DND-41 (cell line): ENCODE results near the gene SLTM.
"Not testable (repeated sequence)": the region's sequence is repeated elsewhere in the genome, so short reads cannot be mapped to it uniquely, and the experiment has no call there.

ENCODE experiments used
- ATAC-seq: fragments of 200-7000 bp; cut with Tn5 transposase; 3 replicates; pipeline ENCODE4 v1.9.1; 2021; ENCODE audit warnings: low read depth; ENCODE audit not compliant: insufficient read depth
- DNase-seq: peaks from one replicate; pipeline ENCODE4 v3.0.0-alpha.2; 2020
- H2AFZ ChIP-seq: 2 replicates; pipeline ENCODE4 v1.6.0; 2012; ENCODE audit warnings: low read depth, low read length
- H3K27ac ChIP-seq: 2 replicates; pipeline ENCODE4 v1.5.1; 2012; ENCODE audit warnings: low read length, inconsistent platforms
- H3K27me3 ChIP-seq: fragments of 200-600 bp; sonication (generic); 2 replicates; pipeline ENCODE4 v1.6.0; 2012; ENCODE audit warnings: low read length, mild to moderate bottlenecking, inconsistent platforms; ENCODE audit not compliant: insufficient read depth, poor library complexity
- H3K36me3 ChIP-seq: 2 replicates; pipeline ENCODE4 v1.5.1; 2012; ENCODE audit warnings: low read length, inconsistent platforms; ENCODE audit not compliant: insufficient read depth
- H3K4me1 ChIP-seq: 2 replicates; pipeline ENCODE4 v1.5.1; 2012; ENCODE audit warnings: mild to moderate bottlenecking, low read length; ENCODE audit not compliant: insufficient read depth
- H3K4me2 ChIP-seq: 2 replicates; pipeline ENCODE4 v1.6.0; 2012; ENCODE audit warnings: mild to moderate bottlenecking, moderate library complexity, low read length, inconsistent platforms; ENCODE audit not compliant: insufficient read depth
- H3K4me3 ChIP-seq, 2 experiments: fragments of 200-600 bp in 1 of 2; shearing (Covaris generic) in 1 of 2; 2 replicates each; pipeline ENCODE4 v1.5.1; 2012 to 2016; ENCODE audit warnings: inconsistent platforms in 2 of 2, low read length in 2 of 2, mild to moderate bottlenecking in 2 of 2, low read depth in 1 of 2, moderate library complexity in 1 of 2
- H3K79me2 ChIP-seq: 2 replicates; pipeline ENCODE4 v1.6.0; 2012; ENCODE audit warnings: low read length, inconsistent platforms; ENCODE audit not compliant: insufficient read depth
- H3K9ac ChIP-seq: 2 replicates; pipeline ENCODE4 v1.6.0; 2012; ENCODE audit warnings: low read depth, mild to moderate bottlenecking, inconsistent platforms, low read length, moderate library complexity
- H3K9me3 ChIP-seq: 2 replicates; pipeline ENCODE4 v1.5.1; 2012; ENCODE audit warnings: low read length, moderate library complexity, mild to moderate bottlenecking, inconsistent platforms; ENCODE audit not compliant: insufficient read depth, severe bottlenecking
- H4K20me1 ChIP-seq: 2 replicates; pipeline ENCODE4 v1.6.0; 2012; ENCODE audit warnings: low read length; ENCODE audit not compliant: insufficient read depth
- CTCF ChIP-seq: IDR thresholded peaks from 2 replicates; pipeline ENCODE4 v1.5.1; 2012; ENCODE audit warnings: borderline replicate concordance, low read length, moderate library complexity, mild to moderate bottlenecking; ENCODE audit not compliant: poor library complexity, severe bottlenecking; ENCODE audit errors: extremely low read depth
- EZH2 ChIP-seq: IDR thresholded peaks from 3 replicates; pipeline ENCODE4 v1.6.1; 2012; ENCODE audit warnings: borderline replicate concordance, low read depth, mild to moderate bottlenecking, moderate library complexity, low read length, inconsistent platforms; ENCODE audit not compliant: severe bottlenecking

The SLTM gene

GRCh38 chr15:58923284-58923683, 10.2 kb downstream of the SLTM start:
- no peak overlapping the region for H3K9ac ChIP-seq
- no peaks in the 10 kb centered on the region for H3K9me3 ChIP-seq
- TF ChIP-seq CTCF (no peak), EZH2 (no peak)
- no peak overlapping the region for H3K27ac ChIP-seq
- DNase-seq (no peak), ATAC-seq (no peak)
- H3K36me3 ChIP-seq, result peaks cover 68% of the 10 kb centered on the region
- H2AFZ ChIP-seq, result no peak overlapping the region
- no peaks in the 10 kb centered on the region for H3K27me3 ChIP-seq
- no peak overlapping the region for H3K4me3 ChIP-seq
- H3K4me1 ChIP-seq, result peaks cover 2% of the 10 kb centered on the region; the same call in 1 of the 2 replicates
- peaks cover 33% of the 10 kb centered on the region; the same call in 1 of the 2 replicates for H4K20me1 ChIP-seq
- H3K79me2 ChIP-seq, result peaks cover 96% of the 10 kb centered on the region
- H3K4me2 ChIP-seq, result no peak overlapping the region

- Histone ChIP-seq H2AFZ (no peak overlapping the region), H3K4me3 (no peak overlapping the region), H3K36me3 (peaks cover 57% of the 10 kb centered on the region), H3K79me2 (peaks cover 96% of the 10 kb centered on the region), H3K27me3 (no peaks in the 10 kb centered on the region), H3K4me2 (no peak overlapping the region), H3K27ac (no peak overlapping the region), H4K20me1 (peaks cover 33% of the 10 kb centered on the region; the same call in 1 of the 2 replicates), H3K9me3 (no peaks in the 10 kb centered on the region), H3K9ac (no peak overlapping the region), H3K4me1 (peaks cover 2% of the 10 kb centered on the region; the same call in 1 of the 2 replicates)
- TF ChIP-seq EZH2 (no peak), CTCF (no peak)
- DNase-seq, result no peak
- no peak for ATAC-seq
Measured at GRCh38 chr15:58921267-58921790, 12.2 kb downstream of the SLTM start.

GRCh38 chr15:58920447-58920846, 13.0 kb downstream of the SLTM start:
- peaks cover 94% of the 10 kb centered on the region for H3K79me2 ChIP-seq

GRCh38 chr15:58919232-58919631, 14.2 kb downstream of the SLTM start:
- H3K9ac ChIP-seq, result no peak overlapping the region
- H3K4me2 ChIP-seq, result no peak overlapping the region
- H3K79me2 ChIP-seq, result peaks cover 92% of the 10 kb centered on the region
- no peak overlapping the region for H3K27ac ChIP-seq
- no peaks in the 10 kb centered on the region for H3K4me1 ChIP-seq
- peaks cover 59% of the 10 kb centered on the region for H3K36me3 ChIP-seq
- no peaks in the 10 kb centered on the region for H3K27me3 ChIP-seq
- H2AFZ ChIP-seq, result no peak overlapping the region
- ATAC-seq, result no peak
- no peak for DNase-seq
- H3K9me3 ChIP-seq, result no peaks in the 10 kb centered on the region
- TF ChIP-seq CTCF, result no peak
- TF ChIP-seq EZH2, result no peak
- no peak overlapping the region for H3K4me3 ChIP-seq
- H4K20me1 ChIP-seq, result peaks cover 32% of the 10 kb centered on the region; the same call in 1 of the 2 replicates

More at GRCh38 chr15:58920447-58920846, 13.0 kb downstream of the SLTM start:
- not testable (repeated sequence) for H3K4me2 ChIP-seq, H3K9ac ChIP-seq, ATAC-seq, H3K27ac ChIP-seq, H3K27me3 ChIP-seq, H3K9me3 ChIP-seq, DNase-seq, H3K4me3 ChIP-seq, H2AFZ ChIP-seq, H3K4me1 ChIP-seq
- Histone ChIP-seq H3K36me3 (peaks cover 55% of the 10 kb centered on the region), H4K20me1 (peaks cover 35% of the 10 kb centered on the region; the same call in 1 of the 2 replicates)
